Upper lobe of left lung (tissue), 4 donors: ENCODE measurements around the gene RBM33.

ENCODE experiments used
- CTCF ChIP-seq, 6 experiments: fragments of 450-650 bp in 4 of 6; fragments of 200-600 bp in 2 of 6; sonication (generic) in 2 of 6; IDR thresholded peaks; one replicate each; pipeline ENCODE4 v1.5.1; 2016 to 2019; ENCODE audit warnings: antibody characterized with exemption in 6 of 6
- EP300 ChIP-seq, 4 donors: sonication (generic); formaldehyde crosslinking; IDR thresholded peaks; one replicate each; pipeline ENCODE4 v1.5.1; 2017; ENCODE audit warnings: antibody characterized with exemption in 4 of 4, control low read depth in 2 of 4
- POLR2A ChIP-seq, 4 donors: fragments of 450-650 bp; IDR thresholded peaks; one replicate each; pipeline ENCODE4 v1.5.1; 2016 to 2017; ENCODE audit warnings: antibody characterized with exemption in 4 of 4, mild to moderate bottlenecking in 2 of 4
- POLR2AphosphoS5 ChIP-seq, 2 donors: sonication (generic); formaldehyde crosslinking; IDR thresholded peaks; one replicate each; pipeline ENCODE4 v1.5.1; 2017; ENCODE audit warnings: antibody characterized with exemption in 2 of 2

- TF ChIP-seq EP300 (IDR thresholded peaks at IDR 0.05) (no peak), POLR2A (IDR thresholded peaks at IDR 0.05) (no peak), CTCF (IDR thresholded peaks at IDR 0.05) (no peak), POLR2AphosphoS5 (IDR thresholded peaks at IDR 0.05) (no peak)
Measured at GRCh38 chr7:155807789-155808548, 163.5 kb downstream of the RBM33 start.
